A549 (cell line): ENCODE measurements around the gene PKD1. TPM values are rescaled to one million over a fixed set of nuclear protein-coding genes. Genes with fewer than 3 reads are reported as not detected.

Source experiments
- ATAC-seq, 2 experiments: fragments of 200-7000 bp in 1 of 2; fragments of >200 bp in 1 of 2; cut with Nextera tagmentation in 1 of 2; cut with Tn5 transposase in 1 of 2; 3 replicates each; pipeline versions ENCODE4 v1.8.0 to v1.9.1; 2018 to 2020; ENCODE audit warnings: mild to moderate bottlenecking in 1 of 2, moderate library complexity in 1 of 2
- CTCF ChIA-PET: fragments of 300-600 bp; sonication (Branson Sonifier 250); formaldehyde crosslinking; extraction: SDS; loops from one replicate; lab custom pipeline; 2021; ENCODE audit warnings: antibody characterized with exemption, inconsistent platforms; lab: Yijun Ruan, JAX
- POLR2A ChIA-PET: fragments of 350-600 bp; formaldehyde crosslinking; extraction: SDS; loops from one replicate; lab custom pipeline; 2021; ENCODE audit warnings: antibody characterized with exemption, inconsistent platforms; lab: Yijun Ruan, JAX
- DNase-seq, 2 experiments: peaks; one replicate each; pipeline versions ENCODE4 v3.0.0 to v3.0.0-alpha.2; 2011 to 2016; ENCODE audit warnings: low read depth in 1 of 2, low spot score in 1 of 2
- FAIRE-seq: peaks from 2 replicates; lab custom pipeline; 2011; peaks lifted over from hg19 to GRCh38; lab: Jason Lieb, UNC
- H3K27ac ChIP-seq, 2 experiments: fragments of >200 bp; sonication (Bioruptor Twin); formaldehyde crosslinking; 3 replicates each; pipeline ENCODE4 v1.5.1; 2016 to 2017
- H3K4me1 ChIP-seq: fragments of >200 bp; sonication (Bioruptor Twin); formaldehyde crosslinking; 3 replicates; pipeline ENCODE4 v1.6.1; 2016
- H3K4me2 ChIP-seq: fragments of >200 bp; sonication (Bioruptor Twin); formaldehyde crosslinking; 3 replicates; pipeline ENCODE4 v1.6.1; 2016
- H3K4me3 ChIP-seq: fragments of >200 bp; sonication (Bioruptor Twin); formaldehyde crosslinking; 3 replicates; pipeline ENCODE4 v1.5.1; 2016
- H3K9me3 ChIP-seq: fragments of >200 bp; sonication (Bioruptor Twin); formaldehyde crosslinking; 3 replicates; pipeline ENCODE4 v1.6.1; 2016
- CBX2 ChIP-seq: fragments of 200-600 bp; sonication (generic); IDR thresholded peaks from 2 replicates; pipeline ENCODE4 v1.6.1; 2016; ENCODE audit warnings: low read depth, mild to moderate bottlenecking, borderline replicate concordance
- EHF ChIP-seq: fragments of 250-450 bp; sonication (Bioruptor Pico); IDR thresholded peaks from 2 replicates; pipeline ENCODE4 v1.5.0; 2020; ENCODE audit warnings: mild to moderate bottlenecking
- EP300 ChIP-seq, 2 experiments: fragments of >200 bp; sonication (Bioruptor Twin); formaldehyde crosslinking; IDR thresholded peaks; 2 replicates in 1 of 2; 3 replicates in 1 of 2; pipeline ENCODE4 v1.6.1; 2016 to 2017
- ESRRA ChIP-seq: fragments of 150-350 bp; IDR thresholded peaks from 2 replicates; pipeline ENCODE4 v1.6.1; 2014; ENCODE audit warnings: mild to moderate bottlenecking, low read length, borderline replicate concordance
- FOXS1 ChIP-seq: fragments of 250-450 bp; sonication (Bioruptor Pico); IDR thresholded peaks from 2 replicates; pipeline ENCODE4 v1.5.0; 2020; ENCODE audit warnings: mild to moderate bottlenecking, moderate library complexity
- HOXB5 ChIP-seq: fragments of 250-450 bp; sonication (Bioruptor Pico); IDR thresholded peaks from 2 replicates; pipeline ENCODE4 v1.5.0; 2020; ENCODE audit warnings: mild to moderate bottlenecking, moderate library complexity
- JUNB ChIP-seq: fragments of >200 bp; sonication (Bioruptor Twin); formaldehyde crosslinking; IDR thresholded peaks from 2 replicates; pipeline ENCODE4 v1.6.1; 2016
- MAZ ChIP-seq: fragments of 150-350 bp; IDR thresholded peaks from 2 replicates; pipeline ENCODE4 v1.6.1; 2014; ENCODE audit warnings: antibody characterized with exemption, low read depth, low read length, borderline replicate concordance
- NPAS2 ChIP-seq: fragments of 250-450 bp; sonication (Bioruptor Pico); IDR thresholded peaks from 2 replicates; pipeline ENCODE4 v1.8.0; 2022; ENCODE audit warnings: mild to moderate bottlenecking, moderate library complexity, borderline replicate concordance
- NR3C1 ChIP-seq: fragments of >200 bp; sonication (Bioruptor Twin); formaldehyde crosslinking; IDR thresholded peaks from 3 replicates; pipeline ENCODE4 v1.6.1; 2017
- POLR2A ChIP-seq: IDR thresholded peaks from 2 replicates; pipeline ENCODE4 v1.6.1; 2012; ENCODE audit warnings: mild to moderate bottlenecking, low read length
- RAD21 ChIP-seq, 2 experiments: fragments of >200 bp in 1 of 2; sonication (Bioruptor Twin) in 1 of 2; formaldehyde crosslinking in 1 of 2; IDR thresholded peaks in 1 of 2; conservative IDR thresholded peaks in 1 of 2; 2 replicates in 1 of 2; 3 replicates in 1 of 2; pipeline ENCODE4 v1.6.1; 2012 to 2018; ENCODE audit warnings: inconsistent platforms in 1 of 2
- RARB ChIP-seq: fragments of 250-450 bp; sonication (Bioruptor Pico); IDR thresholded peaks from 2 replicates; pipeline ENCODE4 v1.8.0; 2021; ENCODE audit warnings: mild to moderate bottlenecking, moderate library complexity
- RFX5 ChIP-seq: fragments of 450-650 bp; IDR thresholded peaks from 2 replicates; pipeline ENCODE4 v1.7.1; 2014; ENCODE audit warnings: antibody characterized with exemption, mild to moderate bottlenecking, moderate library complexity
- SREBF2 ChIP-seq: fragments of 450-650 bp; IDR thresholded peaks from 2 replicates; pipeline ENCODE4 v1.6.1; 2014; ENCODE audit warnings: mild to moderate bottlenecking, moderate library complexity
- TFCP2L1 ChIP-seq: fragments of 250-450 bp; sonication (Bioruptor Pico); IDR thresholded peaks from 2 replicates; pipeline ENCODE4 v1.5.0; 2021; ENCODE audit warnings: mild to moderate bottlenecking
- TP53 ChIP-seq: fragments of 250-450 bp; sonication (Bioruptor Pico); IDR thresholded peaks from 2 replicates; pipeline ENCODE4 v1.5.0; 2021; ENCODE audit warnings: mild to moderate bottlenecking, moderate library complexity
- WGBS: methylation state at CpG from one replicate; pipeline ENCODE4 v1.1.6; 2017; ENCODE audit errors: missing lambda C conversion rate; 5-methylcytosine and 5-hydroxymethylcytosine counted together
- polyA plus RNA-seq, 4 experiments: library from polyadenylated mRNA; depleted of rRNA in 3 of 4; stranded (reverse); fragments of >200 nt; fragmentation: RNase III in 1 of 4; extraction: RNeasy Plus Mini Kit Qiagen cat#74134 plus additional on column Dnase treatment in 1 of 4; gene quantifications; 2 replicates in 3 of 4; 3 replicates in 1 of 4; pipeline ENCODE4 v1.2.3, GENCODE V29; 2011 to 2017
- TF ChIP-seq, protein P1 (sequence below): fragments of 200-600 bp; sonication (generic); IDR thresholded peaks from 2 replicates; pipeline ENCODE4 v1.6.1; 2016; ENCODE audit warnings: antibody characterized with exemption, mild to moderate bottlenecking, moderate library complexity
- TF ChIP-seq, protein P2 (sequence below): fragments of 250-450 bp; sonication (Bioruptor Pico); IDR thresholded peaks from 2 replicates; pipeline ENCODE4 v1.5.0; 2021; ENCODE audit warnings: mild to moderate bottlenecking, moderate library complexity, borderline replicate concordance
- TF ChIP-seq, protein P3 (sequence below): fragments of 150-350 bp; IDR thresholded peaks from 2 replicates; pipeline ENCODE4 v1.6.1; 2014; ENCODE audit warnings: low read depth, mild to moderate bottlenecking, low read length

PKD1 gene
- polyA plus RNA-seq, 2 of the 4 experiments (the other 2 are of a cell fraction): 11.5 to 39.2 TPM

DNA sequence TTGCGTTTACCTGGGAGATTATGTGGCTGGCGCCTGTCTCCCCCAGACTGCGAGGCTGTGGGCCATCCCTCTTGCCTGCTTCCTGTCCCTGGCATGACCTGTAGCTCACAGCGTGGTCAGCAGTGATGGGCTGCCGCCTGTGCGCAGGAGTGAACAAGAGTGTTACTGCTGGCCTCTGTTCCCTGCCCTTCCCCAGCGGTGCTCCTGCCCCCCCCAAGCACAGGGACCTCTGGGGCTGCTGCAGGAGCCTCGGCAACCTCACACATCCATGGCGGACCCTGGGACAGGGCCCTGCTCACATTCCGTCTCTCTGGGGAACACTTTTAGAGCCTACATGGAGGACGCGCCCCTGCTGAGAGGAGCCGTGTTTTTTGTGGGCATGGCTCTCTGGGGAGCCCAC, 77.3 kb downstream of the PKD1 start:
- Histone ChIP-seq H3K4me3 (no peak overlapping the region), H3K27ac (no peak overlapping the region), H3K4me1 (no peaks in the 10 kb centered on the region), H3K9me3 (no peaks in the 10 kb centered on the region), H3K4me2 (no peak overlapping the region)
- ChIA-PET POLR2A (no interaction called here), CTCF (interaction anchor here (1.1 to 1.8 kb wide), 3 partner anchors 13 to 82 kb away, joined by 3 to 8 read pairs (median 5); no protein-coding TSS in a partner anchor)
- 91% methylated on average over 13 of the region's 13 CpGs for WGBS
- no peak for TF ChIP-seq JUNB
- DNase-seq: no peak
- FAIRE-seq: no peak
- ATAC-seq: no peak

DNA sequence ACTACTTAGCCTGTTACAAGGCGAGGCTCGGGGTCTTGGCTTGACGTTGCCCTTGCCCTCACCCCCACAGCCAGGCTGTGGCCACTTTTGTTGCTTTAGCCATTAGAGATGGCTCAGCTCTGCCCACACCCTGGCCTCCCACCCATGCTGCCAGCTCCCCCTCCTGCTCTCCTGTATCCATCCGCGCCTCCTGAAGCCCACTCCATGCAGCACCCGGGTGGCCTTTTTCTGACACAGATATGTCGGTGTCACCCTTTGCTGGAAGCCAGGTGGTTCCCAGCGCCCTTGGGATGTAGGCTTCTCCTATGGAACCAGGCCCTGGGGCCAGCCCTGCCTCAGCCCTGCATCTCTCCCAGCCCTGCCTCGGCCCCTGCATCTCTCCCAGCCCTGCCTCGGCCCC, 78.3 kb downstream of the PKD1 start:
- H3K27ac ChIP-seq: no peak overlapping the region
- CTCF ChIA-PET: interaction anchor here (1.1 to 3.3 kb wide), 10 partner anchors 9 to 83 kb away, joined by 3 to 27 read pairs (median 14); partner anchors contain the start of genes NTHL1 and TSC2
- POLR2A ChIA-PET: interaction anchor here (1.3 kb wide), 1 partner anchor 98 kb away, joined by 5 read pairs; the partner anchor contains the start of gene TRAF7
- H3K4me1 ChIP-seq: no peaks in the 10 kb centered on the region
- H3K9me3 ChIP-seq: no peaks in the 10 kb centered on the region
- H3K4me2 ChIP-seq: no peak overlapping the region
- 93% methylated on average over 10 of the region's 10 CpGs for WGBS
- FAIRE-seq (no peak), DNase-seq (no peak), ATAC-seq (peak; percentile 15 to 28)
- H3K4me3 ChIP-seq: no peak overlapping the region
- TF ChIP-seq, protein P1, sequence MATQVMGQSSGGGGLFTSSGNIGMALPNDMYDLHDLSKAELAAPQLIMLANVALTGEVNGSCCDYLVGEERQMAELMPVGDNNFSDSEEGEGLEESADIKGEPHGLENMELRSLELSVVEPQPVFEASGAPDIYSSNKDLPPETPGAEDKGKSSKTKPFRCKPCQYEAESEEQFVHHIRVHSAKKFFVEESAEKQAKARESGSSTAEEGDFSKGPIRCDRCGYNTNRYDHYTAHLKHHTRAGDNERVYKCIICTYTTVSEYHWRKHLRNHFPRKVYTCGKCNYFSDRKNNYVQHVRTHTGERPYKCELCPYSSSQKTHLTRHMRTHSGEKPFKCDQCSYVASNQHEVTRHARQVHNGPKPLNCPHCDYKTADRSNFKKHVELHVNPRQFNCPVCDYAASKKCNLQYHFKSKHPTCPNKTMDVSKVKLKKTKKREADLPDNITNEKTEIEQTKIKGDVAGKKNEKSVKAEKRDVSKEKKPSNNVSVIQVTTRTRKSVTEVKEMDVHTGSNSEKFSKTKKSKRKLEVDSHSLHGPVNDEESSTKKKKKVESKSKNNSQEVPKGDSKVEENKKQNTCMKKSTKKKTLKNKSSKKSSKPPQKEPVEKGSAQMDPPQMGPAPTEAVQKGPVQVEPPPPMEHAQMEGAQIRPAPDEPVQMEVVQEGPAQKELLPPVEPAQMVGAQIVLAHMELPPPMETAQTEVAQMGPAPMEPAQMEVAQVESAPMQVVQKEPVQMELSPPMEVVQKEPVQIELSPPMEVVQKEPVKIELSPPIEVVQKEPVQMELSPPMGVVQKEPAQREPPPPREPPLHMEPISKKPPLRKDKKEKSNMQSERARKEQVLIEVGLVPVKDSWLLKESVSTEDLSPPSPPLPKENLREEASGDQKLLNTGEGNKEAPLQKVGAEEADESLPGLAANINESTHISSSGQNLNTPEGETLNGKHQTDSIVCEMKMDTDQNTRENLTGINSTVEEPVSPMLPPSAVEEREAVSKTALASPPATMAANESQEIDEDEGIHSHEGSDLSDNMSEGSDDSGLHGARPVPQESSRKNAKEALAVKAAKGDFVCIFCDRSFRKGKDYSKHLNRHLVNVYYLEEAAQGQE: no peak
- no peak for TF ChIP-seq EP300 (IDR thresholded peaks at IDR 0.05)
- no peak for TF ChIP-seq EHF (CRISPR knock-in tag)
- no peak for TF ChIP-seq JUNB
- no peak for TF ChIP-seq TFCP2L1 (CRISPR knock-in tag)
- no peak for TF ChIP-seq ESRRA
- TF ChIP-seq HOXB5 (CRISPR knock-in tag): no peak
- no peak for TF ChIP-seq FOXS1 (CRISPR knock-in tag)
- no peak for TF ChIP-seq CBX2
- no peak for TF ChIP-seq RARB (CRISPR knock-in tag)
- no peak for TF ChIP-seq NPAS2 (CRISPR knock-in tag)
- no peak for TF ChIP-seq RFX5
- TF ChIP-seq, protein P2, sequence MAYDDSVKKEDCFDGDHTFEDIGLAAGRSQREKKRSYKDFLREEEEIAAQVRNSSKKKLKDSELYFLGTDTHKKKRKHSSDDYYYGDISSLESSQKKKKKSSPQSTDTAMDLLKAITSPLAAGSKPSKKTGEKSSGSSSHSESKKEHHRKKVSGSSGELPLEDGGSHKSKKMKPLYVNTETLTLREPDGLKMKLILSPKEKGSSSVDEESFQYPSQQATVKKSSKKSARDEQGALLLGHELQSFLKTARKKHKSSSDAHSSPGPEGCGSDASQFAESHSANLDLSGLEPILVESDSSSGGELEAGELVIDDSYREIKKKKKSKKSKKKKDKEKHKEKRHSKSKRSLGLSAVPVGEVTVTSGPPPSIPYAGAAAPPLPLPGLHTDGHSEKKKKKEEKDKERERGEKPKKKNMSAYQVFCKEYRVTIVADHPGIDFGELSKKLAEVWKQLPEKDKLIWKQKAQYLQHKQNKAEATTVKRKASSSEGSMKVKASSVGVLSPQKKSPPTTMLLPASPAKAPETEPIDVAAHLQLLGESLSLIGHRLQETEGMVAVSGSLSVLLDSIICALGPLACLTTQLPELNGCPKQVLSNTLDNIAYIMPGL (CRISPR knock-in tag): no peak
- TF ChIP-seq RAD21 (conservative IDR thresholded peaks at IDR 0.05 in 1 of 2, IDR thresholded peaks at IDR 0.05 in 1 of 2): no peak
- TF ChIP-seq NR3C1: no peak
- TF ChIP-seq MAZ: no peak
- TF ChIP-seq TP53 (CRISPR knock-in tag): no peak
- TF ChIP-seq SREBF2: no peak
- TF ChIP-seq, protein P3, sequence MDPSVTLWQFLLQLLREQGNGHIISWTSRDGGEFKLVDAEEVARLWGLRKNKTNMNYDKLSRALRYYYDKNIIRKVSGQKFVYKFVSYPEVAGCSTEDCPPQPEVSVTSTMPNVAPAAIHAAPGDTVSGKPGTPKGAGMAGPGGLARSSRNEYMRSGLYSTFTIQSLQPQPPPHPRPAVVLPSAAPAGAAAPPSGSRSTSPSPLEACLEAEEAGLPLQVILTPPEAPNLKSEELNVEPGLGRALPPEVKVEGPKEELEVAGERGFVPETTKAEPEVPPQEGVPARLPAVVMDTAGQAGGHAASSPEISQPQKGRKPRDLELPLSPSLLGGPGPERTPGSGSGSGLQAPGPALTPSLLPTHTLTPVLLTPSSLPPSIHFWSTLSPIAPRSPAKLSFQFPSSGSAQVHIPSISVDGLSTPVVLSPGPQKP: no peak
- no peak for TF ChIP-seq POLR2A
